MCF 10A (cell line): ENCODE results near the gene FAM181A. TPM values are rescaled to one million over a fixed set of nuclear protein-coding genes. Genes with fewer than 3 reads are reported as not detected.

Experiments used
- BruUV-seq: library from RNA; stranded (reverse); fragments of 400-500 nt; replicated peaks from 2 replicates; lab custom pipeline; 2021; lab: Mats Ljungman, UMichigan
- CTCF ChIA-PET: fragments of 300-600 bp; sonication (Branson Sonifier 250); formaldehyde crosslinking; extraction: SDS; loops from one replicate; lab custom pipeline; 2021; ENCODE audit warnings: antibody characterized with exemption, inconsistent platforms; lab: Yijun Ruan, JAX
- POLR2A ChIA-PET: fragments of 300-600, 350-650 bp; sonication (Branson Sonifier 250); formaldehyde crosslinking; extraction: SDS; loops from one replicate; lab custom pipeline; 2020; ENCODE audit warnings: antibody characterized with exemption, inconsistent platforms; lab: Yijun Ruan, JAX
- DNase-seq: peaks from one replicate; pipeline ENCODE4 v3.0.0-alpha.2; 2018; ENCODE audit not compliant: unreplicated experiment
- H3K27ac Mint-ChIP-seq: one replicate; pipeline ENCODE4 v1.8.0; 2022; ENCODE audit warnings: mild to moderate bottlenecking, low read depth, mixed read lengths; ENCODE audit not compliant: unreplicated experiment
- H3K27me3 Mint-ChIP-seq: one replicate; pipeline ENCODE4 v1.8.0; 2022; ENCODE audit warnings: mixed read lengths; ENCODE audit not compliant: insufficient read depth, unreplicated experiment
- H3K36me3 Mint-ChIP-seq: one replicate; pipeline ENCODE4 v1.8.0; 2022; ENCODE audit warnings: mild to moderate bottlenecking, moderate library complexity, mixed read lengths; ENCODE audit not compliant: insufficient read depth, unreplicated experiment
- H3K4me1 Mint-ChIP-seq: one replicate; pipeline ENCODE4 v1.8.0; 2022; ENCODE audit warnings: mixed read lengths; ENCODE audit not compliant: insufficient read depth, unreplicated experiment
- H3K4me3 Mint-ChIP-seq: one replicate; pipeline ENCODE4 v1.8.0; 2022; ENCODE audit warnings: mild to moderate bottlenecking, moderate library complexity, mixed read lengths; ENCODE audit not compliant: unreplicated experiment
- H3K9me3 Mint-ChIP-seq: one replicate; pipeline ENCODE4 v1.8.0; 2022; ENCODE audit warnings: mixed read lengths; ENCODE audit not compliant: unreplicated experiment
- intact Hi-C: fragments of 100-400 bp; cut with micrococcal nuclease; formaldehyde crosslinking; loops from 2 replicates; pipeline ENCODE4 v1.14.1; 2022
- total RNA-seq: library from RNA; stranded (reverse); gene quantifications from 2 replicates; pipeline ENCODE4 v1.2.3, GENCODE V29; 2022
- TF ChIP-seq, protein P1 (sequence below): fragments of 200-600 bp; IDR thresholded peaks from one replicate; pipeline ENCODE4 v1.8.0; 2022; ENCODE audit warnings: antibody characterized with exemption, mild to moderate bottlenecking; ENCODE audit not compliant: unreplicated experiment

FAM181A gene
- total RNA-seq, 1 experiment from 2014 or later: not detected

DNA sequence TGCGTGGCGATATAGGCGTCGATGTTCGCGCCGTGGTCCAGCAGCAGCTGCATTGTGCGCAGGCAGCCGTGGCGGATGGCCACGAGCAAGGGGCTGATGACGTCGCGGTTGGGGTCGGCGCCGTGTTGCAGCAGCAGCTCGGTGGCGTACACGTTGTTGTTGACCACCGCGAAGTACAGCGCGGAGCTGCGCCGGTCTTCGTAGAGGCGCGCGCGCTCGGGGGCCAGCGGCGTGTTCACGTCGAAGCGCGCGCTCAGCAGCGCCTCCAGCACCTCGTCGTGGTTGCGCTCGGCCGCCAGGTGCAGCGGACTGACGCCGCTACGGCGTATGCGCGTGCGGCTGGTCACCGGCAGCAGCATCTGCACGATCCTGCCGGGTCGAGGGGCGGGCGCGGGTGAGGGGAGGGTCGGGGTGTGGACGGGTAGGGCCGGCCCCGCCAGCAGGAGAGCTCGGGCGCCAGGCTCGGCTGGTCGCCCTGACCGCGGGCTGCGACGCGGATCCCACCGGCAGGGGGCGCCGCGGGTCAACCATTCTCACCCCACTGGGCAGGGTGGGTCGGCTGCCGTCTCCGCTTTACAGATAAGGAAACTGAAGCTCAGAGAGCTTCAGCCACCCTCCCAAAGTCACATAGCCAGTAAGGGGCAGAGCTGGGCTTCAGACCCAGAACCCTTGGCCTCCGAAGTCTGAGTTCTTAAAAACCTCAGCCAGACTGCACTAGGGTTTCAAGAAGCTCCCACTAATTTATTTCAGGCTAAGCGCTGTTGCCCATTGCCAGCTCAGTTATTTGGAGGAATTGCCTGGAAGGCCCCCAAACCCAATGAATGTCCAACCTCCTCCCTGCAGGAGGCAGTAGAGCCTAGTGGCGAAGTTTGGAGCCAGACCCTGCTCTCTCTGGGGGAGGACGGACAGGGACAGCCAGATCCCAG, 12.4 kb downstream of the FAM181A start:
- POLR2A ChIA-PET: interaction anchor here (0.6 to 3.3 kb wide), 2 partner anchors 20 to 341 kb away, joined by 3 to 11 read pairs; no protein-coding TSS in a partner anchor
- intact Hi-C loops: loop anchor here (1.0 to 5.0 kb wide), 4 partner anchors 19 to 198 kb away; no protein-coding TSS in a partner anchor
- DNase-seq: peak; percentile 74
- TF ChIP-seq, protein P1, sequence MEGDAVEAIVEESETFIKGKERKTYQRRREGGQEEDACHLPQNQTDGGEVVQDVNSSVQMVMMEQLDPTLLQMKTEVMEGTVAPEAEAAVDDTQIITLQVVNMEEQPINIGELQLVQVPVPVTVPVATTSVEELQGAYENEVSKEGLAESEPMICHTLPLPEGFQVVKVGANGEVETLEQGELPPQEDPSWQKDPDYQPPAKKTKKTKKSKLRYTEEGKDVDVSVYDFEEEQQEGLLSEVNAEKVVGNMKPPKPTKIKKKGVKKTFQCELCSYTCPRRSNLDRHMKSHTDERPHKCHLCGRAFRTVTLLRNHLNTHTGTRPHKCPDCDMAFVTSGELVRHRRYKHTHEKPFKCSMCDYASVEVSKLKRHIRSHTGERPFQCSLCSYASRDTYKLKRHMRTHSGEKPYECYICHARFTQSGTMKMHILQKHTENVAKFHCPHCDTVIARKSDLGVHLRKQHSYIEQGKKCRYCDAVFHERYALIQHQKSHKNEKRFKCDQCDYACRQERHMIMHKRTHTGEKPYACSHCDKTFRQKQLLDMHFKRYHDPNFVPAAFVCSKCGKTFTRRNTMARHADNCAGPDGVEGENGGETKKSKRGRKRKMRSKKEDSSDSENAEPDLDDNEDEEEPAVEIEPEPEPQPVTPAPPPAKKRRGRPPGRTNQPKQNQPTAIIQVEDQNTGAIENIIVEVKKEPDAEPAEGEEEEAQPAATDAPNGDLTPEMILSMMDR: peak; percentile 89
- no peaks in the 10 kb centered on the region for H3K36me3 Mint-ChIP-seq
- H3K9me3 Mint-ChIP-seq: no peaks in the 10 kb centered on the region
- H3K4me3 Mint-ChIP-seq: no peak overlapping the region
- BruUV-seq: no TSS peak
- peaks cover 16% of the 10 kb centered on the region for H3K4me1 Mint-ChIP-seq
- H3K27me3 Mint-ChIP-seq: no peaks in the 10 kb centered on the region
- CTCF ChIA-PET: interaction anchor here (0.6 to 2.5 kb wide), 19 partner anchors 10 to 1265 kb away, joined by 3 to 18 read pairs (median 4); partner anchors contain the start of gene CCDC197
- H3K27ac Mint-ChIP-seq: no peak overlapping the region

DNA sequence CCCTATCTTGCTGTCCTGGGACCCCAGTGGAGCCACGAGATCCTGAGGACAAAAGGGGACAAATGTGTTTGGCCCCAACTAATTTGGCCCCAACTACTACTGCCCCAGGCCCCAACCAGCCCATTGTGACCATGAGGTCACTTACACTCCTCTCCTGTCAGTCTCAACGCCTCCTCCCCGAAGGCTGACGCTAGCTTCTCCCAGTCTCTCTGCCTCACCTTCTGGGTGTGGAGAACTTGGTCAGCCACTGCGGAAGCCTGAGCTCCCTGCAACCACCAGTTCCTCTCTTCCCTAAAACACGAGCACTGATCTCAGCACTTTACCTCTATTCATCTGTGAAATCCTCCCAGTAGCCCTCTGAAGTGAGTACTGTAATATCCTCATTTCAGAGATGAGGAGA, 13.3 kb downstream of the FAM181A start:
- Mint-ChIP-seq H3K27ac (no peak overlapping the region), H3K9me3 (no peaks in the 10 kb centered on the region), H3K27me3 (no peaks in the 10 kb centered on the region), H3K4me3 (no peak overlapping the region), H3K4me1 (peaks cover 16% of the 10 kb centered on the region), H3K36me3 (no peaks in the 10 kb centered on the region)
- DNase-seq: no peak
- intact Hi-C loops: loop anchor here (2.0 to 5.0 kb wide), 2 partner anchors 18 to 197 kb away; no protein-coding TSS in a partner anchor
- TF ChIP-seq, protein P1: no peak
- ChIA-PET CTCF (interaction anchor here (0.6 to 2.5 kb wide), 14 partner anchors 9 to 989 kb away, joined by 3 to 18 read pairs (median 5); partner anchors contain the start of gene CCDC197), POLR2A (interaction anchor here (0.6 to 3.3 kb wide), 2 partner anchors 20 to 342 kb away, joined by 3 to 11 read pairs; no protein-coding TSS in a partner anchor)
- no TSS peak for BruUV-seq

DNA sequence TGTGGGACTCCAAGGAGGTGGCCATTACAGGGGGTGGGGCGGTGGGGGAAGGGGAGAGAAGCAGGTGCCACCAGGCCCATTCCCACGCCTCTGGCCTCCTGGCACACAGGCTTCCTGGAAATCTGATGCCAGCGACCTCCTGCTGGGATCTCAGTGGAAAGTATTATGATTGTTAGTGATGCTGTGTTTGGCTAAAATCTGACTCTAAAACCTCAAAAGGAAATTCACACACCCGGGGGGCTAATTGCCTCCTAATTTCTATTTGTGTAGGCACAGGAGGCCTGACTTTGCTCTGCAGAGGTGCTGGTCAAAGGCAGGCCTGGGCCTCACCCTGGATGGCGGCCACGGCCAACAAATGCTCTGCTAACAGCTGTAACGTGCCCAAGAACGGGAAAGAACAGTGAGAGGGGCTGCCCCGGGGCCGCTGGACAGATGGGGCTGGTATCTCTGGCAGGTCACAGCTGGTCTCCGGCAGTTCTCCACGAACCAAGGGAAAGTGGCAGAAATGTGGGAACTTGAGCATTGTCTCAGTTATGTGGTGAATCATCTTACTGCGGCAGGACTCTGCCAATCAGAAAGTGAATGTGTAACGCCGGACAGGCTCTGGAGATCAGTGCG, 14.3 kb downstream of the FAM181A start:
- Mint-ChIP-seq H3K36me3 (no peaks in the 10 kb centered on the region), H3K4me3 (no peak overlapping the region), H3K4me1 (peaks cover 18% of the 10 kb centered on the region), H3K27me3 (no peaks in the 10 kb centered on the region), H3K27ac (peak overlapping the region; percentile 76), H3K9me3 (no peaks in the 10 kb centered on the region)
- DNase-seq: peak; percentile 92
- CTCF ChIA-PET: interaction anchor here (0.5 to 2.5 kb wide), 7 partner anchors 8 to 1177 kb away, joined by 3 to 12 read pairs (median 4); partner anchors contain the start of gene CCDC197
- no TSS peak for BruUV-seq
- TF ChIP-seq, protein P1: no peak
- POLR2A ChIA-PET: interaction anchor here (3.3 kb wide), 1 partner anchor 19 kb away, joined by 11 read pairs; no protein-coding TSS in a partner anchor
- intact Hi-C loops: loop anchor here (2.0 to 5.0 kb wide), 2 partner anchors 17 to 196 kb away; no protein-coding TSS in a partner anchor
